HepG2 (cell line): ENCODE measurements around the gene KMT2D. TPM values are rescaled to one million over a fixed set of nuclear protein-coding genes. Genes with fewer than 3 reads are reported as not detected.
A peak's percentile ranks its signal among the peaks of the same experiment; 100 is the strongest.

Source experiments
- ADNP ChIP-seq: sonication (generic); formaldehyde crosslinking; IDR thresholded peaks from 2 replicates; pipeline ENCODE4 v1.4.0; 2020; ENCODE audit warnings: missing genetic modification reagents
- CEBPB ChIP-seq: IDR thresholded peaks from 2 replicates; pipeline ENCODE4 v1.6.1; 2011; ENCODE audit warnings: low read depth, low read length, improper control_type of control experiment, borderline replicate concordance
- ETV5 ChIP-seq: IDR thresholded peaks from 2 replicates; pipeline ENCODE4 v1.6.1; 2018; ENCODE audit warnings: missing biosample characterization, missing genetic modification reagents, inconsistent platforms, borderline replicate concordance
- FOXO1 ChIP-seq: sonication (generic); formaldehyde crosslinking; IDR thresholded peaks from 2 replicates; pipeline ENCODE4 v1.4.0; 2020; ENCODE audit warnings: missing genetic modification reagents
- HOXA7 ChIP-seq: sonication (generic); formaldehyde crosslinking; IDR thresholded peaks from 2 replicates; pipeline ENCODE4 v1.8.1; 2022; ENCODE audit warnings: mild to moderate bottlenecking, missing genetic modification reagents, moderate library complexity
- KAT8 ChIP-seq: IDR thresholded peaks from 2 replicates; pipeline ENCODE4 v1.6.1; 2016; ENCODE audit warnings: missing genetic modification reagents, missing compliant biosample characterization
- KLF9 ChIP-seq: IDR thresholded peaks from 2 replicates; pipeline ENCODE4 v1.6.1; 2016; ENCODE audit warnings: low read depth
- NRL ChIP-seq: sonication (generic); formaldehyde crosslinking; IDR thresholded peaks from 2 replicates; pipeline ENCODE4 v1.5.0; 2020; ENCODE audit warnings: missing genetic modification reagents, mild to moderate bottlenecking, moderate library complexity, borderline replicate concordance
- RXRA ChIP-seq: sonication (generic); formaldehyde crosslinking; IDR thresholded peaks from 2 replicates; pipeline ENCODE4 v1.5.1; 2020; ENCODE audit warnings: missing genetic modification reagents
- SETDB1 ChIP-seq: sonication (generic); formaldehyde crosslinking; IDR thresholded peaks from 2 replicates; pipeline ENCODE4 v1.5.1; 2020; ENCODE audit warnings: missing genetic modification reagents, mild to moderate bottlenecking, borderline replicate concordance
- SNAI1 ChIP-seq: sonication (generic); formaldehyde crosslinking; IDR thresholded peaks from 2 replicates; pipeline ENCODE4 v1.5.0; 2020; ENCODE audit warnings: mild to moderate bottlenecking, missing genetic modification reagents, borderline replicate concordance
- SYNCRIP ChIP-seq: fragments of 200-400 bp; formaldehyde crosslinking; IDR thresholded peaks from 2 replicates; pipeline ENCODE4 v1.6.1; 2018; ENCODE audit warnings: mild to moderate bottlenecking, low read depth, low read length; ENCODE audit not compliant: insufficient read depth
- TOPORS ChIP-seq: sonication (generic); formaldehyde crosslinking; IDR thresholded peaks from 2 replicates; pipeline ENCODE4 v1.8.0; 2023; ENCODE audit warnings: mild to moderate bottlenecking, missing genetic modification reagents
- ZNF136 ChIP-seq: sonication (generic); formaldehyde crosslinking; IDR thresholded peaks from 2 replicates; pipeline ENCODE4 v1.8.1; 2022; ENCODE audit warnings: low read depth, mild to moderate bottlenecking, moderate library complexity, missing genetic modification reagents
- ZNF251 ChIP-seq: sonication (generic); formaldehyde crosslinking; IDR thresholded peaks from 2 replicates; pipeline ENCODE4 v1.9.0; 2021; ENCODE audit warnings: mild to moderate bottlenecking, missing genetic modification reagents
- ZNF614 ChIP-seq: IDR thresholded peaks from 2 replicates; pipeline ENCODE4 v1.6.1; 2018; ENCODE audit warnings: missing biosample characterization, missing genetic modification reagents, inconsistent platforms, borderline replicate concordance
- ZNF644 ChIP-seq: IDR thresholded peaks from 2 replicates; pipeline ENCODE4 v1.6.1; 2016; ENCODE audit warnings: low read depth
- ZNF768 ChIP-seq: sonication (generic); formaldehyde crosslinking; IDR thresholded peaks from 2 replicates; pipeline ENCODE4 v1.4.0; 2020; ENCODE audit warnings: missing genetic modification reagents
- ZSCAN9 ChIP-seq: IDR thresholded peaks from 2 replicates; pipeline ENCODE4 v1.6.1; 2016; ENCODE audit warnings: borderline replicate concordance
- polyA plus RNA-seq, 8 experiments: library from polyadenylated mRNA; depleted of rRNA in 3 of 8; stranded (reverse) in 7 of 8; unstranded in 1 of 8; fragments of >200 nt; fragmentation: Illumina TruSeq in 4 of 8; extraction: Trizol in 4 of 8; gene quantifications; 2 replicates each; pipeline versions ENCODE4 v1.2.1 to v1.2.3, GENCODE V29; 2011 to 2016; ENCODE audit warnings: low read depth in 4 of 8, missing spikeins in 1 of 8, mixed read lengths in 1 of 8; ENCODE audit not compliant: insufficient read depth in 1 of 8
- total RNA-seq, 5 experiments: library from RNA; depleted of rRNA; stranded (reverse); fragments of >200 nt; fragmentation: Illumina TruSeq; extraction: Trizol; gene quantifications; 2 replicates each; pipeline ENCODE4 v1.2.3, GENCODE V29; 2016; ENCODE audit warnings: low read depth in 1 of 5
- TF ChIP-seq, protein P1 (sequence below): IDR thresholded peaks from 2 replicates; pipeline ENCODE4 v1.6.1; 2016; ENCODE audit warnings: low read depth, control low read depth
- TF ChIP-seq, protein P2 (sequence below): sonication (generic); formaldehyde crosslinking; IDR thresholded peaks from 2 replicates; pipeline ENCODE4 v1.4.0; 2020; ENCODE audit warnings: mild to moderate bottlenecking, missing genetic modification reagents, borderline replicate concordance
- TF ChIP-seq, protein P3 (sequence below): sonication (generic); formaldehyde crosslinking; IDR thresholded peaks from 2 replicates; pipeline ENCODE4 v1.5.1; 2020; ENCODE audit warnings: mild to moderate bottlenecking, missing genetic modification reagents, moderate library complexity

Gene KMT2D
- total and polyA plus RNA-seq, 2 of the 13 experiments (the other 11 are each of a cell fraction or from before 2014, with no cell fraction given), result 8.1 to 10.4 TPM

DNA sequence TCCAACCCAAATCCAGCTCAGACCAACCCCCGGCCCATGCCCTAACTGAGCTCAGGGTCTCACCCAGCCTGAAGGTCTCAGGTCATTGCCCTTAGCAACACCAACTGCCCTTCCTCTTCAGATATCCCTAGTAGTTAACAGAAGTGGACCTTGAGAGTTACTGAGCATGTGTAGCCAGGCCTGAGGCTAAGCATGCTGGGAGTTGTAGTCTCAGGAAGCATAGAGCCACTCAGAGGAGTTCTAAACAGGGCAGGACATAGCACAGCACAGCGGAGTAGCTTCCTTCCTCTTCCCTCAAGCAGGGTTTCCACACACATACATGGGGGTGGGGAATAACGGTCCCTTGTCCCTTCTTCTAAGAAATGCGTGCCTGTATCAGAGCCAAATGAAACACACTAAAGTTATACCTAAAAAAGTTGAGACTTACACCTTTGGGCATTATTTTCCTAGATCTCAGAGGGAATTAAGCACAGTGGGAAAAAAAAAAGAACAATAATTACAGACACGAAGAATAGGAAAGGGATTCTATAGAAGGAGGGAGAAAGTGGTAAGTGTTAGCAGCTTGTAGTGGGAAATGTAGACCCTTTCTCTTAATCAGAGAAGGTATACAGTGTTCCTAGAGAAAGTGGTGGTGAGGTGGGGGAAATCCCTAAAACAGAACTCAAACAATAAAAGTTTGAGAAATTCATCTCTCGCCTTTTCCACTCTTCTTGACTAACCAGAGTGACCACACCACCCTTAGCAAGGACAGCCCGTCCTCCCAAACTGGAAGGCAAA lies 4.4 kb downstream of the KMT2D start (continued):
- TF ChIP-seq ZNF251 (CRISPR knock-in tag) (no peak), ZNF768 (CRISPR knock-in tag) (peak; percentile 80; the same call in 1 of the 2 replicates), HOXA7 (no peak), ZNF136 (CRISPR knock-in tag) (no peak), ZSCAN9 (CRISPR knock-in tag) (no peak), RXRA (0 out of 2 replicates have a peak, but pooled peaks have one; percentile 15), KAT8 (CRISPR knock-in tag) (no peak), SYNCRIP (no peak), TOPORS (CRISPR knock-in tag) (no peak), ADNP (CRISPR knock-in tag) (no peak), SNAI1 (CRISPR knock-in tag) (no peak), KLF9 (CRISPR knock-in tag) (no peak), FOXO1 (no peak), SETDB1 (CRISPR knock-in tag) (no peak), CEBPB (no peak), NRL (no peak), ETV5 (CRISPR knock-in tag) (peak; percentile 45; the same call in 1 of the 2 replicates), ZNF614 (no peak), ZNF644 (no peak)
- TF ChIP-seq, protein P1, sequence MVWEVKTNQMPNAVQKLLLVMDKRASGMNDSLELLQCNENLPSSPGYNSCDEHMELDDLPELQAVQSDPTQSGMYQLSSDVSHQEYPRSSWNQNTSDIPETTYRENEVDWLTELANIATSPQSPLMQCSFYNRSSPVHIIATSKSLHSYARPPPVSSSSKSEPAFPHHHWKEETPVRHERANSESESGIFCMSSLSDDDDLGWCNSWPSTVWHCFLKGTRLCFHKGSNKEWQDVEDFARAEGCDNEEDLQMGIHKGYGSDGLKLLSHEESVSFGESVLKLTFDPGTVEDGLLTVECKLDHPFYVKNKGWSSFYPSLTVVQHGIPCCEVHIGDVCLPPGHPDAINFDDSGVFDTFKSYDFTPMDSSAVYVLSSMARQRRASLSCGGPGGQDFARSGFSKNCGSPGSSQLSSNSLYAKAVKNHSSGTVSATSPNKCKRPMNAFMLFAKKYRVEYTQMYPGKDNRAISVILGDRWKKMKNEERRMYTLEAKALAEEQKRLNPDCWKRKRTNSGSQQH (CRISPR knock-in tag), result no peak
- TF ChIP-seq, protein P2, sequence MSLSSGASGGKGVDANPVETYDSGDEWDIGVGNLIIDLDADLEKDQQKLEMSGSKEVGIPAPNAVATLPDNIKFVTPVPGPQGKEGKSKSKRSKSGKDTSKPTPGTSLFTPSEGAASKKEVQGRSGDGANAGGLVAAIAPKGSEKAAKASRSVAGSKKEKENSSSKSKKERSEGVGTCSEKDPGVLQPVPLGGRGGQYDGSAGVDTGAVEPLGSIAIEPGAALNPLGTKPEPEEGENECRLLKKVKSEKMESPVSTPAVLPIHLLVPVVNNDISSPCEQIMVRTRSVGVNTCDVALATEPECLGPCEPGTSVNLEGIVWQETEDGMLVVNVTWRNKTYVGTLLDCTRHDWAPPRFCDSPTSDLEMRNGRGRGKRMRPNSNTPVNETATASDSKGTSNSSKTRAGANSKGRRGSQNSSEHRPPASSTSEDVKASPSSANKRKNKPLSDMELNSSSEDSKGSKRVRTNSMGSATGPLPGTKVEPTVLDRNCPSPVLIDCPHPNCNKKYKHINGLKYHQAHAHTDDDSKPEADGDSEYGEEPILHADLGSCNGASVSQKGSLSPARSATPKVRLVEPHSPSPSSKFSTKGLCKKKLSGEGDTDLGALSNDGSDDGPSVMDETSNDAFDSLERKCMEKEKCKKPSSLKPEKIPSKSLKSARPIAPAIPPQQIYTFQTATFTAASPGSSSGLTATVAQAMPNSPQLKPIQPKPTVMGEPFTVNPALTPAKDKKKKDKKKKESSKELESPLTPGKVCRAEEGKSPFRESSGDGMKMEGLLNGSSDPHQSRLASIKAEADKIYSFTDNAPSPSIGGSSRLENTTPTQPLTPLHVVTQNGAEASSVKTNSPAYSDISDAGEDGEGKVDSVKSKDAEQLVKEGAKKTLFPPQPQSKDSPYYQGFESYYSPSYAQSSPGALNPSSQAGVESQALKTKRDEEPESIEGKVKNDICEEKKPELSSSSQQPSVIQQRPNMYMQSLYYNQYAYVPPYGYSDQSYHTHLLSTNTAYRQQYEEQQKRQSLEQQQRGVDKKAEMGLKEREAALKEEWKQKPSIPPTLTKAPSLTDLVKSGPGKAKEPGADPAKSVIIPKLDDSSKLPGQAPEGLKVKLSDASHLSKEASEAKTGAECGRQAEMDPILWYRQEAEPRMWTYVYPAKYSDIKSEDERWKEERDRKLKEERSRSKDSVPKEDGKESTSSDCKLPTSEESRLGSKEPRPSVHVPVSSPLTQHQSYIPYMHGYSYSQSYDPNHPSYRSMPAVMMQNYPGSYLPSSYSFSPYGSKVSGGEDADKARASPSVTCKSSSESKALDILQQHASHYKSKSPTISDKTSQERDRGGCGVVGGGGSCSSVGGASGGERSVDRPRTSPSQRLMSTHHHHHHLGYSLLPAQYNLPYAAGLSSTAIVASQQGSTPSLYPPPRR (CRISPR knock-in tag), result no peak
- TF ChIP-seq, protein P3, sequence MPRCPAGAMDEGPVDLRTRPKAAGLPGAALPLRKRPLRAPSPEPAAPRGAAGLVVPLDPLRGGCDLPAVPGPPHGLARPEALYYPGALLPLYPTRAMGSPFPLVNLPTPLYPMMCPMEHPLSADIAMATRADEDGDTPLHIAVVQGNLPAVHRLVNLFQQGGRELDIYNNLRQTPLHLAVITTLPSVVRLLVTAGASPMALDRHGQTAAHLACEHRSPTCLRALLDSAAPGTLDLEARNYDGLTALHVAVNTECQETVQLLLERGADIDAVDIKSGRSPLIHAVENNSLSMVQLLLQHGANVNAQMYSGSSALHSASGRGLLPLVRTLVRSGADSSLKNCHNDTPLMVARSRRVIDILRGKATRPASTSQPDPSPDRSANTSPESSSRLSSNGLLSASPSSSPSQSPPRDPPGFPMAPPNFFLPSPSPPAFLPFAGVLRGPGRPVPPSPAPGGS, result no peak
